ENCODE data around the gene SVBP.

The SVBP gene

GRCh38 chr1:42765832-42766740, 51.1 kb downstream of the SVBP start:
- peak; percentile 80 for DNase-seq (ENCODE audit: low spot score)
- peak; percentile 57 for FAIRE-seq

GRCh38 chr1:42765269-42765668, 51.9 kb downstream of the SVBP start:
- no peak for DNase-seq (ENCODE audit: low spot score)
- no peak for FAIRE-seq

DNA sequence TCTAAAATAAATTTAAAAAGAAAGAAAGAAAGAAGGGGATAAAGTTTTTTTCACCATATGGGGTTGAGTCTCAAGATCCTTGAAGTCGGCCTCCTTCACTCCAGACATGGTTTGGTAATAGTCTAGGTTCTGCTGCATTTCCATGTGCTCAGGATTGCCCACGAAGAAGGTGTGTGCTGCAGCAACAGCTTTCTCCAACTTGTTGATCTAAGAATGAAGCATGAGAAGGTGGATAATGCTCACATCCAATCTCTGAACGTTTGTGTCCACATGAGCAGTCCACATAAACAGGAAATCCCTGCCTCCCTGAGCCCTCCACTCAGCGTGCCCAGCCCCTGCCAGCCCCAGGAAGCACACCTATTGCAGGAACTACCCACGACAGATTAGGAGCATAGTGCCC, 54.9 kb downstream of the SVBP start:
- DNase-seq (ENCODE audit: low spot score) (no peak), FAIRE-seq (no peak)

DNA sequence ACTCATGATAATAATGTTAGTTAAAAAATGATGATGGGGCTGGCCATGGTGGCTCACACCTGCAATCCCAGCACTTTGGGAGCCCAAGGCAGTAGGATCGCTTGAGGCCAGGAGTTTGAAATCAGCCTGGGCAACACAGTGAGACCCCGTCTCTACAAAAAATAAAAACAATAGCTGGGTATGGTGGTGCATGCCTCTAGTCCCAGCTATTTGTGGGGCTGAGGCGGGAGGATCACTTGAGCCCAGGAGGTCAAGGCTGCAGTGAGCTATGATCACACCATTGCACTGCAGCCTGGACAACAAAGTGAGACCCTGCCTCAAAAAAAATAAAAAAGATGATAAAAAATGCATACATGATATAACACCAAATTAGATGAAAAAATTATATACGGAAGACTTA, 55.6 kb downstream of the SVBP start:
- DNase-seq (ENCODE audit: low spot score) = no peak
- FAIRE-seq = no peak

- FAIRE-seq = no peak
- no peak for DNase-seq (ENCODE audit: low spot score)
These were observed 58.1 kb downstream of the SVBP start for GRCh38 chr1:42759114-42759513.

- DNase-seq (ENCODE audit: low spot score) (no peak), FAIRE-seq (no peak)
These were observed 58.6 kb downstream of the SVBP start for GRCh38 chr1:42758641-42759040.

GRCh38 chr1:42757892-42758275, 59.3 kb downstream of the SVBP start:
- no peak for FAIRE-seq
- no peak for DNase-seq (ENCODE audit: low spot score)
